ENCODE measurements around the gene EFCAB6. TPM values are rescaled to one million over a fixed set of nuclear protein-coding genes. Genes with fewer than 3 reads are reported as not detected.

EFCAB6 gene
- total RNA-seq, 1 experiment from 2014 or later = 0.52 TPM

DNA sequence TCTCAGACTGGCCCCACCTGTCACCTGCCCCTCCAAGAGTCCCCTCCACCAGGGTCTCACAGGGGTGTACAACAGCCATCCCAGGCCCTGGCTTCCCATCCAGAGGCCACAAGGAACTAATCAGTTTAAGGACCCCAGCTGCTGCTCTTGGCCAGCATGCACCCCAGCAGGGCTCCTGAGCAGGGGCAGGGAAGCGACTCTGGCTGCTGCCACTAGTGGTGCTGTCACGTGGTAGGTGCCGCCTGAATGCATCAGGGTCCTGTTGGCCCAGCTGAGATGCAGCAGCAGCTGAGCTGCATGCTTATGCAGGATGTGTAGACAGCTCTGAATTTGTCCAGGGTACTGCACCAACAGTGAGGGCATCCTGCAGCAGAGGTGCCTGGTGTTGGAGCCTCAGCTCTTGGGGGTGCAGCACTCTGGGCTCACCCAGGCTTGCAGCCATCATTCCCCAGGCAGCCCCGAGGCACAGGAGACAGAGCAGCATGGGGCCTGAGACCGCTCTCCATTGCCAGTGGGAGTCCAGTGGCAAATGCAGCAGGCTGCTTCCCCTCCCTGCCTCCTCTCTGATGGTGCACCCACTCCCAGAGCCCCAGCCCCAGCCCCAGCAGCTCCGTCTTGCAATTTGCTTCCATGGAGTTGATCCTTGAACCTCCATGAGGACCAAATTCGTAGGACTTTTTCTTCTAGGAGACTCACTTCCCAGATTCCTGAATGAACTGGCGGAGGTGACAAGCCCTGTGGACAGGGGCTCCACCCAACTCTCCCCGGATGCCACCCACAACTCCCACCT lies 301.6 kb downstream of the EFCAB6 start:
- ChIA-PET POLR2A (no interaction called here), RAD21 (ENCODE audit: low non-redundant PET in 1 of 2, low total read pairs in 2 of 2, uncharacterized antibody in 2 of 2, unreplicated experiment in 2 of 2) (no interaction called here), CTCF (no interaction called here)
- no peaks in the 10 kb centered on the region for H3K36me3 ChIP-seq (ENCODE audit: control insufficient read depth in 1 of 2, insufficient read depth in 2 of 2, low read length in 2 of 2)
- DNase-seq (ENCODE audit: low read depth, low spot score) = no peak
- ATAC-seq = no peak
- no peak overlapping the region for H3K9ac ChIP-seq (ENCODE audit: low read length)
- H2AFZ ChIP-seq (ENCODE audit: low read depth, low read length, poor library complexity, severe bottlenecking) = no peak overlapping the region
- H3K27me3 ChIP-seq (ENCODE audit: insufficient read depth, low read length) = no peaks in the 10 kb centered on the region
- TF ChIP-seq RAD21 (IDR thresholded peaks at IDR 0.05; ENCODE audit: low read depth) = no peak
- no peak for TF ChIP-seq EGR1 (IDR thresholded peaks at IDR 0.05; ENCODE audit: low read depth)
- TF ChIP-seq SIN3A (IDR thresholded peaks at IDR 0.05; ENCODE audit: low read depth) = no peak
- no peak for TF ChIP-seq CBX3 (IDR thresholded peaks at IDR 0.05; ENCODE audit: low read depth)
- TF ChIP-seq, protein P1, sequence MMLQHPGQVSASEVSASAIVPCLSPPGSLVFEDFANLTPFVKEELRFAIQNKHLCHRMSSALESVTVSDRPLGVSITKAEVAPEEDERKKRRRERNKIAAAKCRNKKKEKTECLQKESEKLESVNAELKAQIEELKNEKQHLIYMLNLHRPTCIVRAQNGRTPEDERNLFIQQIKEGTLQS (IDR thresholded peaks at IDR 0.05) = no peak
- TF ChIP-seq ZFX (IDR thresholded peaks at IDR 0.05) = no peak
- no peak for TF ChIP-seq JUND (IDR thresholded peaks at IDR 0.05)
- TF ChIP-seq SP1 (IDR thresholded peaks at IDR 0.05; ENCODE audit: low read depth) = no peak
- no peak for TF ChIP-seq POLR2AphosphoS5 (IDR thresholded peaks at IDR 0.05; ENCODE audit: low read depth, low read length)
- TF ChIP-seq, protein P2, sequence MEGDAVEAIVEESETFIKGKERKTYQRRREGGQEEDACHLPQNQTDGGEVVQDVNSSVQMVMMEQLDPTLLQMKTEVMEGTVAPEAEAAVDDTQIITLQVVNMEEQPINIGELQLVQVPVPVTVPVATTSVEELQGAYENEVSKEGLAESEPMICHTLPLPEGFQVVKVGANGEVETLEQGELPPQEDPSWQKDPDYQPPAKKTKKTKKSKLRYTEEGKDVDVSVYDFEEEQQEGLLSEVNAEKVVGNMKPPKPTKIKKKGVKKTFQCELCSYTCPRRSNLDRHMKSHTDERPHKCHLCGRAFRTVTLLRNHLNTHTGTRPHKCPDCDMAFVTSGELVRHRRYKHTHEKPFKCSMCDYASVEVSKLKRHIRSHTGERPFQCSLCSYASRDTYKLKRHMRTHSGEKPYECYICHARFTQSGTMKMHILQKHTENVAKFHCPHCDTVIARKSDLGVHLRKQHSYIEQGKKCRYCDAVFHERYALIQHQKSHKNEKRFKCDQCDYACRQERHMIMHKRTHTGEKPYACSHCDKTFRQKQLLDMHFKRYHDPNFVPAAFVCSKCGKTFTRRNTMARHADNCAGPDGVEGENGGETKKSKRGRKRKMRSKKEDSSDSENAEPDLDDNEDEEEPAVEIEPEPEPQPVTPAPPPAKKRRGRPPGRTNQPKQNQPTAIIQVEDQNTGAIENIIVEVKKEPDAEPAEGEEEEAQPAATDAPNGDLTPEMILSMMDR (IDR thresholded peaks at IDR 0.05 in 2 of 3, conservative IDR thresholded peaks at IDR 0.05 in 1 of 3; ENCODE audit: borderline replicate concordance in 1 of 3, insufficient read depth in 1 of 3, low read depth in 2 of 3, low read length in 2 of 3) = no peak
- no peak for TF ChIP-seq FOSL1 (IDR thresholded peaks at IDR 0.05; ENCODE audit: low read depth)
- H3K27ac ChIP-seq (ENCODE audit: low read depth, low read length) = no peak overlapping the region
- H3K9me2 ChIP-seq (ENCODE audit: insufficient read depth) = no peaks in the 10 kb centered on the region
- intact Hi-C loops (cut with micrococcal nuclease) = no loop called here
- BruUV-seq (replicated peaks) = no TSS peak
- H3K79me2 ChIP-seq (ENCODE audit: insufficient read depth, low read length) = no peaks in the 10 kb centered on the region
- no peak overlapping the region for H3K4me2 ChIP-seq (ENCODE audit: low read length)
- no peaks in the 10 kb centered on the region for H3K4me1 ChIP-seq (ENCODE audit: control insufficient read depth in 1 of 2, insufficient read depth in 2 of 2, low read length in 2 of 2)
- no peaks in the 10 kb centered on the region for H3K9me3 ChIP-seq (ENCODE audit: control insufficient read depth in 1 of 2, insufficient read depth in 1 of 2, low read depth in 1 of 2, low read length in 2 of 2)
- no peak overlapping the region for H3K4me3 ChIP-seq (replicated peaks in 1 of 2; ENCODE audit: low read depth in 1 of 2, low read length in 2 of 2)
- H4K20me1 ChIP-seq (ENCODE audit: insufficient read depth) = no peaks in the 10 kb centered on the region
